ENCODE measurements around the gene DMBT1. TPM values are rescaled to one million over a fixed set of nuclear protein-coding genes. Genes with fewer than 3 reads are reported as not detected.
A peak's percentile ranks its signal among the peaks of the same experiment; 100 is the strongest.

The DMBT1 gene
- 272 TPM for total RNA-seq

DNA sequence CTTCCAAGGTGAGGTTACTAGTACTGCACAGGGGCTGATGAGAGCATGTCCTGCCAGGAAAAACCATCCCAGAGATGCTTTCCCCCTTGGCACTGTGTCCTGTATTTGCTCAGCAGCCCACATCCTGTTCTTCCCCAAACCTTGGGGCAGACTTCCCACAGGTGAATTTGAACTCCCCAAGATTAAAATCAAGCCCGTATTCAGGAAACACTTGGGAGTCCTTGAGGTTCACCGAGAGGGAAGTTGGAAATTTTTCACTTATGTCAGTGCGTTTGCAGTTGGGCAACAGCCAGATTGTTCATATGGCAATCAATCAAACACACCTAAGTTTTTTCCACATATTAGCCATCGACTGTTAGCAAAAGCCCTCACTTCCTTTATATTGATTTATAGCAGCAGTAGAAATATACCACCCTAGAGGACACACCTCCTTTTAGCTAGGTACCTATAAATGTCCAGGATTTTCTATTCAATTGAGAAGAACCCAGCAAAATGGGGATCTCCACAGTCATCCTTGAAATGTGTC is at the start of gene DMBT1:
TSS of gene DMBT1 (plus strand) at position 476 of the 526 bp plus-strand sequence. CDS start at position 493, 17 bp downstream.
- DNase-seq, result no peak

DNA sequence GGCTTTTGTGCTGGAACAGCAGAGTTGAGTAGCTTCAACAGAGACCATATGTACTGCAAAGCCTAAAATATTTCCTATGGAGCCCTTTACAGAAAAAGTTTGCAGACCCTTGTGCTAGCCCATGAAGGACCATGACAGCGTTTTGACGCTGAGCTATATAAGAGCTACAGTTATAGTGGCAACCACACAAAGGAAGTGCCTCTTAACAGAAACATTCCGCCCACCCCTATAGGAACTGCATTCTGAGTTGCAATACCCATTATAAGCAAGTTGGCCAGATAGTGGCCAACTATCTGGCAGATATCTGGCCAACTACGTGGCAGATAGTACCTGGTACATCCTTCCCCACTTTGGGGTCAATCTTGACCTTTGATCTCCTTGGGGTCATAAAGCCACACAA is 47.5 kb upstream of the DMBT1 start:
- no peak for DNase-seq

DNA sequence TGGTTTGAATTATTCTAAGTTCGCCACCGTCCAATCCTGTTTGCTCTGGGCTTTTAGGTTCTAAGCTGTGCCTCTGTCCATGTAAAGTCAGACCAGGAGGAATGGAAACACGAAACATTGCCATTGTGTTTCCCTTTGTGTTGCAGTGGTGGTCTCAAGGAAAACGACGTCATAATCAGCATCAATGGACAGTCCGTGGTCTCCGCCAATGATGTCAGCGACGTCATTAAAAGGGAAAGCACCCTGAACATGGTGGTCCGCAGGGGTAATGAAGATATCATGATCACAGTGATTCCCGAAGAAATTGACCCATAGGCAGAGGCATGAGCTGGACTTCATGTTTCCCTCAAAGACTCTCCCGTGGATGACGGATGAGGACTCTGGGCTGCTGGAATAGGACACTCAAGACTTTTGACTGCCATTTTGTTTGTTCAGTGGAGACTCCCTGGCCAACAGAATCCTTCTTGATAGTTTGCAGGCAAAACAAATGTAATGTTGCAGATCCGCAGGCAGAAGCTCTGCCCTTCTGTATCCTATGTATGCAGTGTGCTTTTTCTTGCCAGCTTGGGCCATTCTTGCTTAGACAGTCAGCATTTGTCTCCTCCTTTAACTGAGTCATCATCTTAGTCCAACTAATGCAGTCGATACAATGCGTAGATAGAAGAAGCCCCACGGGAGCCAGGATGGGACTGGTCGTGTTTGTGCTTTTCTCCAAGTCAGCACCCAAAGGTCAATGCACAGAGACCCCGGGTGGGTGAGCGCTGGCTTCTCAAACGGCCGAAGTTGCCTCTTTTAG is 46.3 kb upstream of the DMBT1 start:
- no peak for DNase-seq

DNA sequence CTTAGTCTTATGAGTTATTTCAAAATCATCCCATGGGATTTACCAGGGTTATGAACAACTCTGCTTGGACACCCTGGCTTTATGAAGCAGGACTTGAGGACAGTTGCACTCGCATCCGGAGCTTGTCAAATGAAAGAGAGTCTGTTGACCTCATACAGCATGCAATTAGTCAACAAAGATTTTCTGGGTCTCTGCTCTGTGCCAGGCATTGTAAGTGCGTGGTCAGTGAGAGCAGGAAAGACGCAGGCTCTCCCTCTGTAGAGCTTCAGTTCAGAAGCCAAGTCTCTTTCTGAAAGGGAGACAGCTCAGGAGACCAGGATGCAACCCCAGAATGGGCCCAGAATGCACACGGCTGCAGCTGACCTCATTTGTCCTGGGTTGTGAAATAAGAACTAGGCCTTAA is 45.5 kb upstream of the DMBT1 start:
- DNase-seq, result peak; percentile 42

DNA sequence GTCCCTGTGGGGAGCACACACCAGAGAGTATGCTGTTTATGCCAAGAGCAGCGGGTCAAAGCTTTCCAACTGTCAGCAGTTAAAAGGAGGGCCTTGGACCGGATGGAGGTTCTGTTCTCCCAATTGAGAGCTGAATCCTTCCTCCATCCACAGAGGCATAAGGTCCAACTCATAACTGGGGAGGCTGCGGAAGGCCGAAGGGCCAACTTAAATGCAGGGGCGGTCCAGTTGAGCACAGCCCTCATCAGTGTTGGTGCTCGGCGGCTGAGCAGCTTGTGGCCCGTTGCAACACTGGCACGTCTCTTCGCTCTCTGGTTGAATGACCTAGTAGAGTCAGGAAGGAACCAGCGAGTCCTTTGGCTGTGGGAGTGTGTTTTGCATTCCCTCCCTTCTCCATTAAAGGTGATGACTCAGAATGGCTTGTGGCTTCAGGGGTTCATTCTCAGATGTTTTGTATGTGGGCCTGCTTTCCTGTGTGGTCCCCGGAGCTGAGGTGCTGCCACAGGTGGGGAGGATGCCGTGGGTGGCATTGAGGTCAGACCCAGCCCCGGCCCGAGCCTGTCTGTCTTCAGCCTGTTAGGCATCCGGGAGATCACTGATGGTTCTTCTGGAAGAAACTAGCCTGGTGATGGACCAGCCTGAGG is 44.8 kb upstream of the DMBT1 start:
- DNase-seq, result no peak

DNA sequence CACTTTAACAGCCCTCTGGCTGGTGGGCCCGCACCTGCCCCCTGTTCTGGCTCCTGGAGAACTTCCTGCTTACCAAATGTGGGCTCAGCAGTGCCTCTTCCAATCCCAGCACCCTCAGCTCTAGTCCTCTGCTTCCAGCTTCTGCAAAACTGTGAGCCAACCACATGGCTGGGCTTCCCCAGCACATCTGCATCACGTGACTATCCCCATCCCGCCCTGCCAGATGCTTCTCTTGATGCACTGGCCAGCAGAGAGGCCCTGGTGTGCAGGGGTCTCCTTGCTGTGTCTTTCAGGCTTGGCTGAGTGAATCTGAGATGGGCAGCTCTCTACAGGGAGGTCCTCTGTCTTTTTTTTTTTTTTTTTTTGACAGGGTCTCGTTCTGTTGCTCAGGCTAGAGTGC is 43.8 kb upstream of the DMBT1 start:
- no peak for DNase-seq

DNA sequence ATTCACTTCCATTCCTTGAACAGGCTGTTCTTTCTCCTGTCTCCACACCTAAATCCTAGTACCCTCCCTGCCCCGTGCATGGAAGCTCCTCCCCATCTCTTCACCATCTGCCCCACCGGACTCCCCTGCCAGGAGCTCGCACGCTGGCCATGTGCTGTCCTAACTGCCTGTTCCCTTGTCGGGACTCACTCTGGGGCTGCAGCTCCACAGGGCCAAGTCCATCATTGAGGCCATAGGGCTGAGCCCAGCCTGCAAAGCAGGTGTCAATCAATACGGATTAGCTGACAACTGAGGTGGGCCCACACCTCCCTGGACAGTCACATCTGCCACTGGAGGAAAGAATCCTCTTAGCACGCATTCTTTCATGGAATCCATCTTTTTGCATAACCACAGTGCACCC is 41.4 kb upstream of the DMBT1 start:
- DNase-seq, result no peak

DNA sequence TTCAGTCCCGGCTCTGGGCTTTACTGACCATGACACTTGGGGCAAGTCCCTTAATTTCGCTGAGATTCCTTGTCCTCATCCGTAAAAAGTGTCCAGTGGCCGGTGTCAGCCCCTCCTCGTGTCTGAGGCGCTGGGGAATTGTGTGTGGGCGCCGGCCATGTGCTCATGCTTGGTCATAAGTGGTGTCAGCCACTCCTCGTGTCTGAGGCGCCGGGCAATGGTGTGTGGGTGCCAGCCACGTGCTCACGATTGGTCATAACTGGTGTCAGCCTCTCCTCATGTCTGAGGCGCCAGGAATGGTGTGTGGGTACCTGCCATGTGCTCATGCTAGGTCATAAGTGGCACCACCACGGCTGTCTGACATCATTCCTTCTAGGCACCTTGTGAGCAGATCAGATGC is 40.7 kb upstream of the DMBT1 start:
- no peak for DNase-seq

DNA sequence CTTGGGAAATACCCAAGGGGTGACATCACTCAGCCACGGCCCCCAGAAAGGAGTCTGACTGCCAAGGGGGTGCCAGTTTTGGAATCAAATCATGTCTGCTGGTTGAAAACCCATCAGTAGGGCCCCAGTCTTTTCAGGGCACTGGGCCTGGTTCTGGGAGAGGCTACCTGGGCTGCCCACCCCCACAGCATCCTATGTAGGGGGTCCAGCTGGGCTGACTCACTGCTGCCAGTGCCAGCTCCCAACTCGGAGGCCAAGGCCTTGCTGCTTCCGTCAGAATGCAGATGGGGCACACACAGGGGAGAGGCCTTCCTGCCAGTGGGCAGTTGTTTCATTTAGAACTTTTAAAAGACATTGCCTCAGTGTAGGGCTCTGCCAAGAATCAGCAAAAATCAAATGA is 39.5 kb upstream of the DMBT1 start:
- DNase-seq, result no peak

DNA sequence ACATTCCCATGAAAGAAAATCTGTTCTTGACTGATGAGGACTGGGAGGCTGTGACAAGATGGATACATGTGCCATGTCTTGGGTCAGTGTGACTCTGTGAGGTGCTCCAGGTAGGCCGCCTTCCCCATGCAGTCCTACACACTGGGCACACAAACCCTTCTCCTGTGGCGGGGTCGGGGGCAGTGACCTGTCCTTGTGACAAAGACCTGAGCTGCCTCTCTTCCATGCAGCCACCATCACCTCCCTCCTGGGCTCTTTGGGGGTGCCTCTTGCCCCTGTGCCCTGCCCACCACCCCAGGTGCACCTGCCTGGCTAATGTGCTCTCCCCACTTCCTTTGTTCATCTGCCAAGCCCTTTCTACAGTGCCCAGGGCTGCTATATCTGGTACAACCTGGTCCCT is 35.7 kb upstream of the DMBT1 start:
- no peak for DNase-seq

DNA sequence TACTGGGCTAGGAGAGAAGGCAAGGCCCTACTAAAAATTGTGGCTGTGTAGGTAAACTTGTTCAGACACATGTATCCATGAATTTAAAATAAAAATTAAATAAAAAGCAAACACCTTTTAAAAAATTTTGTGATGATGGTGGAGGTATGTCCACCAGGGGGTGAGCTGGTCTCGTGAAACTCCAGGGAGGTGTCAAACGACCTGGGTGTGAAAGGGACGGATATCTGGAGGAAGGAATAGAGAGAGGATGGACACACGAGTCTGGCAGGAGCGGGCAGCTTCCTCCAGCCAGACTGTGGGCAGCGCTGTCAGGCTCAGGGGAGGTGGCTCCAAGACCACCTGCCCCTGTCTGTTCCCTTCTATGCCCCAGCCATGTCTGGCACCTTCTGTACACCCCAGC is 34.8 kb upstream of the DMBT1 start:
- DNase-seq, result no peak

DNA sequence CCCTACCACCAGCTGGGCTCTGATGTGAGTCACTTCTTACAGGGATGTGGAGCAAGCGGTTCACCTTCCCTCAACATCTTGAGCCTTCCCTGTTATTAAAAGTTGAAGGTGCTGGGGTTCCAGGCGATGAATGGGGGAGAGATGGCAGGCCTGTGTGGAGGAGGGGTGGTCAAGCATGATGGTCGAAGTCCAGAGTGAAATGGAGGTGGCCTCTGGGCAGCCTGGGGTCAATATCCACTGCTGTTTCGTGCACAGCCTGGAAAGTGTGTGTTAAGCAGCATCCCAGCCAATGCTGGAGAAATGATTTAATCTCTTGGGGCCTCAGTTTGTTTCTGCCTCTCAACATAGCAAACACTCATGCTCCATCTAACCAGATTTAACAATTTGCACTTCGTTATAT is 33.7 kb upstream of the DMBT1 start:
- DNase-seq, result no peak

DNA sequence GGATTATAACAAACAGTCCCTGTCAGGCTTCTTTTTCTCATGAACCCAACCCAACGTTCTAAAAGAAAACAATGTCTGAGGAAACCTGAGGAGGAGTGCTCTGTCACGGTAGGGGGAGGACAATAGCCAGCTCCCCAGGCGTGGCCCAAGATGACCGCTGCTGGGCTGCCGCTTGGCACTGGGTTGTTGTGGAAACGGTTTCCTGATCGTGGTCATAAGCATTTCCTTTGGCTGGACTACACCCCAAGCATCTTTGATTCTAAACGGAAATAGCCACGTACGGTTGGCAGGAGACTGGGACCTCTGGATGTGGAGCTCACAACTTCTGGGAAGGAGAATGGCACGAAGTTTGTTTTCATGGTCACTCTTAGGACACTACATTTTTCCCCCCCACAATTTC is 30.4 kb upstream of the DMBT1 start:
- no peak for DNase-seq

DNA sequence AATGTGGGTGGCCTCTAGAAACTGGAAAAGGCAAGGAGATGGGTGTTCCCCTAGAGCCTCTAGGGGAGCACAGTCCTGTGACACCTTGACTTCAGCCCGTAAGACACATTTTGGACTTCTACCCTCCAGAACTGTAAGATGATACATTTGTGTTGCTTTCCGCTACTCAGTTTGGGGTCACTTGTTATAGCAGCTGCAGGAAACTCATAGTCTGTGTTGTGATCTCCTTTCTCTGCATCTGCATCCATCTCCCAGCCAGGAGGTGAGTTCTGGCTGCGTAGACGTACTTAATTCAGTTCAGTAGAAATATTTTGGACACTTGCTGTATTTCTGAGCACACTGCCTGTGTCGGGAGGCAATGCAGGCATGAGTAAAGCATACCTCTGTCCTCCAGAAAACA is 29.3 kb upstream of the DMBT1 start:
- DNase-seq, result no peak

DNA sequence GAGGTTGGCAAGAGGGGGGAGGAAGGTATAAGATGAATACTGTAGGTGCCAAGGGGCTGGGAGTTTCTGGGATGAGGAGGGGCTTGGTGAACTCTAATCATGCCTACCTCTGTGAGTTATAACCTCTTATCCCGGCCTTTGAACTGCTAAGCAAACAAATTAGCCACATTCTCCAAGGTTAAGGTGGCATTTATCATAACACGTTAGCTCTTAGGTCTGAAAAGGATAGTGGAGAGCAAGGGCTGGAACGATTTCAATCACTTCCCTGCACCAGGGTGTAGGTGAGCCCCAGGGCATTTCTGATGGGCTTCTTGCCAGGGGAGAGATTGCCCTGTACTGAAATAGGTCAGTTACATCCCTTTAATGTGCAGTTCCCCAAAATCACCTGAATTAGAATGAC is 28.6 kb upstream of the DMBT1 start:
- DNase-seq, result no peak

DNA sequence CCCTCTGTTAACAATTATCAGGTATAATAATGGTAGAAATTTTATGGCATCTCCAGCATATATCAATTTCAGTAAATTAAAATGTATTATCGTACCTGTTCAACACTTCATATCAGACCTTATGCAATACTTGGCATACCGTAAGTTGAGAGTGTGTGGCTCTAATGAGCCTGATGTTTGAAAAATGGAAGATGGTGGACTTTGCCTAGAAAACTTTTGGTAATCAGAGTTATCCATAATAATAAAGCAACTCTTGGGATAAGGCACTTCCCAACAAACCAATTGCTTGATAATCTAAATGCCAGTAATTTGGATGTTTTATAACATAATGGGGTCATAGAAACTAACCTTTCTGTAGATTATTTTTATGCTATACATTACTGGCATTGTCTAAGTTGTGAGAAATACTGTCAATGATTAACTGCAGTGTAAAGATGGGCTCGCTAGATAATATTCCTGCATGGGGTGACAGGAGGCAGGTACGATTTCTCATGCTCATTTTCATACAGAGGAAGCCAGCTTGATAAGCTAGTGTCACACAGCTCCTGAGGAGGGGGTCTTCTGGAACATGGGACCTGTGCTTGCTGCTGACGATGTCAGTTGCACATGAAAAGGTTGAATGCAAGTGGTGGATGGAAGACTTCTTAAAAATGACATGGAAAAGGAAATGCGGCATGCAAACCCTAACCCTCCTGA is 27.8 kb upstream of the DMBT1 start:
- DNase-seq, result no peak

DNA sequence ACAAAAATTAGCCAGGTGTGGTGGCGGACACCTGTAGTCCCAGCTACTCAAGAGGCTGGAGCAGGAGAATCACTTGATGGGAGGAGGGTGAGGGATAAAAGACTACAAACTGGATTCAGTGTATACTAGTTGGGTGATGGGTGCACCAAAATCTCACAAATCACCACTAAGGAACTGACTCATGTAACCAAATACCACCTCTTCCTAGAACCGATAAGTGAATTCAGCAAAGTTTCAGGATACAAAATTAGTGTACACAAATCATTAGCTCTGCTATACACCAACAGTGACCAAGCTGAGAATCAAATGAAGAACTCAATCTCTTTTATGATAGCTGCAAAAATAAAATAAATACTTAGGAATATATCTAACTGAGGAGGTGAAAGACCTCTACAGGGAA is 23.0 kb upstream of the DMBT1 start:
- DNase-seq, result no peak

DNA sequence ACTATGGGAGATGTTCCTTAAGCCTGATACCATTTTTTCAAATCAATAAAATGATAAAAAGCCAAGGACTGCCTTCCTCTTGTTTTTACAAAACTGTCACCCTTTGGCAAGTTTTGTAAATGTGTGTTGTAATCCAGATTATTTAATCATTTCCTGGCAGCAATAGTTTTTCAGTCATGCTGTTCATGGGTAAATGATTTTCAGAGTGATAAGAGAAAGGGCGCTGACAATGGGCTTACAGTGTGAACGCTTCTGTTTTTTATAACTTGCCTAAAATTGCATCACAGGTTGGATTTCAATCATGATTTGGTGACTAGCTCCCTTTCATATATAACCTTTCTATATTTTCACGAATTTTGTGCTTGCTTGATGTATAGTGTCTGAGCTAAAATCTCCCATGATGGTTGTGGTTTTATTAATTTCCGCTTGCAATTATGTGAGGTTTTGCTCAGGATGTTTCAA is 19.0 kb upstream of the DMBT1 start:
- DNase-seq, result no peak

DNA sequence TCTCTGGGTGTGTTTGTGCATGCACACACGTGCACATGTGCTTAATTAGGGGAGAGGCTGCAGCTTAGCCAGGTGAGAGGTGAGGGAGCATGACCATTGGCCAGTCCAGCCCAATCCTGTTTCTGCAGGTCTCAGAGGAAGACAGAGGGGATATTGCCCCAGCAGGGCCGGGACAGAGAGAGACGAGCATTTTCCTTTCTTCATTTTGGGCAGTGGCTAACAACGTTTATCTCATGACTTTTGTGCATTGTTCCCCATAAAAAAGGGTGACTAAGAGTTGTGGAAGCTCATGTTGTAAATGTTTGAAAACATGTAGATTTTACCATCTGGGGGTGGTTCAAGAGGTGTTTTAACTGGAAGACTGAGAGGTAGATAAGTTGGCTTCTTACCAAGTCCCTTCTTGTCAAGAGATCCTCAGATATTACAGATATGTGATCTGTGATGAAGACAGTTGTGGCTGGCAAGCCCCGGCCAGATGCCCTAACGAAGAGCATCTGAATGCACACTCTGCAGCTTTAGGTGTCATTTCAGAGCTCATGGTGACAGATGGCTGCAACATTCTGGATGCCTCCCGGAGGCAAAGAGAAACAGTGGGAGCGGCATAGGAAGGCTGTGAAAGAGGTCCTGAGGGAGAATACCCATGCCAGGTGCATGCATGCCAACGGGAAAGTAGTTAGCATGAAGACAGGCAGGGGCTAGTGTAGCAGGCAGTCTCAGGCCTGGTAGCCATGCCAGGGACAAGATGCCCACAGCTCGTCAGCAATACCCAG is 16.7 kb upstream of the DMBT1 start:
- DNase-seq, result no peak

DNA sequence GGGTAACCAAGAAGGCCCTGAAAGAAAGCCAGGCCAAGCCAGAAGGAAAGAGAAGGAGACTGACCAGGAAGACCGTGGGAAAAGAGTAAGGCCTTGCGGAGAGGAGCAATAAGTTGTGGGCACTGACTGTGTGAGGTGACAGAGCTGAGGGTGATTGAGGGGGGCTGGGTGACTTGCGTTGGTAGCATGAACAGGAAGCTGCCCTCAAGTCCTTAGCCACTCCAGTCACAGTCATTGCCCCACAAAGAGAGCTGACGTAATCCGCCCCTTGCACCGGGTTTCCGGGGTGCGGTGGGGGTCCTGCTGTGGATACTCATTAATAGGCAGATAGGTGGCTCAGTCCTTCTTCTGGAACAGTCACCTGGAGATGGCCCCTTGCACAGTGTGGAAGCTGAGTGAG is 16.1 kb upstream of the DMBT1 start:
- no peak for DNase-seq

DNA sequence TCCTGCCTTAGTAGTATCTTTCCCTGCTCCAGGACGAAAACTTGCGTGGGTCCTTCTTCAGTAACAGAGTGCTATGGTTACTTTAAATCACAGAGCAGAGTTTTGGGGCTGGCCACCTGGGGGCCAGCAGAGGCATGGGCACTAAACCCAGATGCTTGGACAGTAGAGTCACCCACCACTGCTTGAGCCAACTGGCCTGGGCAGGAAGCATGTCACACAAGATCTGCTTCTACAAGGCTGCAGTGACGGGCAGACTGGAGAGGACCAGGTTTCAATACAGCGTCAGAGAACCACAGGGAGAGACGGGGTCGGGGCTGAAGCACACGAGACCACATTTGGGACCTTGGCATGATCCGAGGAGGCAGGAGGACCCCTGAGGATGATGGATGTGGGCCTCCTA is 14.3 kb upstream of the DMBT1 start:
- no peak for DNase-seq

DNA sequence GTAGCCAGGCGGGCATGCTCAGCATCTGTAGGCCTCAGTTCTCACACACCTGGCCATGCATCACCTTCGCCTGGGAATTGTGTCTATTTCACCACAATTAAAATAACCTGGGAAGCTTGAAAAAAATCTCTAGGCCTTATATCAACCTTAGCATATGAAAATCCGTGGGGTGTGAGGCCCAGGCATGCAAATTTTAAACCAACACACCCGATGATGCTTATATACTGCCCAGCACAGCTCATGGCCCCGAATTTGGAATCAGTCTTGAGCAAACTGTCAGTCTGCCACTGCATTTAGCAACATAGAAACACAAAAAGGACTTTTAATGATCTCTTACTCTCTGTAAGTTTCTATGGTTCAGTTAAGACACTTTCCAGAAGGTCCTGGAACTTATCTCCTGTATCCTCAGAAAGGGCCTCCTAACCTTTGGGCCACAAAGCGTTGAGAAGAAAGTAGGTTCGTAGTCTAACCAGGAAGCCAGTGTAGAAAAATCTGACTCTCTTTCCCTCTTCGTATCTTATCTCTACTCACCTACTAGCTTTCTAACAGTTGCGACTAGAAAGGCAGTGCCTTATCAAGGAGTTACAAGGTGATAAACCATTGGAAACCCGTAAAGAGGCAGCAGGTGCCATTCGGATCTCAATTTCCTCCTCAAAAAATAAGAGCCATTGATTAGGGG is 12.0 kb upstream of the DMBT1 start:
- DNase-seq, result no peak

Measured in tongue (tissue), 2 donors.